ENCODE results near the gene CERS3. TPM values are rescaled to one million over a fixed set of nuclear protein-coding genes. Genes with fewer than 3 reads are reported as not detected.
"Not testable (repeated sequence)": the region's sequence is repeated elsewhere in the genome, so short reads cannot be mapped to it uniquely, and the experiment has no call there.

The CERS3 gene
- total RNA-seq, 2 donors from 2014 or later, result 0.23 to 0.74 TPM

GRCh38 chr15:100448481-100448880, 80.3 kb downstream of the CERS3 start:
- Mint-ChIP-seq H3K9me3 (peaks cover 11 to 13% of the 10 kb centered on the region in 2 donors), H3K36me3 (peaks cover 10 to 24% of the 10 kb centered on the region in 2 donors), H3K27ac (no peak overlapping the region)
- no peak for ATAC-seq
- DNase-seq (ENCODE audit: low spot score in 2 of 2), result no peak

- H3K36me3 Mint-ChIP-seq; DNase-seq (ENCODE audit: low spot score in 2 of 2); H3K27ac Mint-ChIP-seq; H3K9me3 Mint-ChIP-seq; ATAC-seq: not testable (repeated sequence)
These were observed 87.7 kb downstream of the CERS3 start for GRCh38 chr15:100441063-100441462.

- Mint-ChIP-seq H3K9me3 (no peaks in the 10 kb centered on the region), H3K27ac (no peak overlapping the region), H3K36me3 (no peaks in the 10 kb centered on the region)
- DNase-seq (ENCODE audit: low spot score in 2 of 2), result no peak
- no peak for ATAC-seq
These were observed 89.2 kb downstream of the CERS3 start for GRCh38 chr15:100439514-100439913.

- no peaks in the 10 kb centered on the region for H3K9me3 Mint-ChIP-seq
- ATAC-seq, result no peak
- no peaks in the 10 kb centered on the region for H3K36me3 Mint-ChIP-seq
- DNase-seq (ENCODE audit: low spot score in 2 of 2), result peak in 1 of 2 donors; percentile 9
- H3K27ac Mint-ChIP-seq, result no peak overlapping the region
These were observed 90.2 kb downstream of the CERS3 start for GRCh38 chr15:100438570-100438969.

- no peaks in the 10 kb centered on the region for H3K9me3 Mint-ChIP-seq
- H3K36me3 Mint-ChIP-seq, result no peaks in the 10 kb centered on the region
- no peak overlapping the region for H3K27ac Mint-ChIP-seq
- ATAC-seq (no peak), DNase-seq (ENCODE audit: low spot score in 2 of 2) (no peak)
These were observed 91.5 kb downstream of the CERS3 start for GRCh38 chr15:100437261-100437660.

DNA sequence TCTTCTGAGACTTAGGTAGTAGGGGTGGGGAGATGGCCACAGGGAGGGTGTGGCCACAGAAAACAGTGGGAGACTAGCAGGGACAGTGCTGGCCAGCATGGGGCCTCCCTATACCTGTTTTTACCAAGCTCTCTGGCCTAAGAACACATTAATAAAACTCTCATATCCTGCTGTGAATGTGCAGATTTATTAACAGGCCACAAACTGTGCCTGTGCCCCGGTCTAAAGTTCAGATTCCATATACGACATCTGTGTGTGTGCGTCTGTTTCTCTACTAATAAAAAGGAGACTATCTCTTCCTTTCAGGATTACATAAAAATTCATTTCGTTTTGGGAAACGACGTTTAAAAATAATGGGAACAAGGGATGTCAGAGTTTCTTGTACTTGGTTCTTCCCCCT, 94.2 kb downstream of the CERS3 start:
- Mint-ChIP-seq H3K27ac (no peak overlapping the region), H3K9me3 (no peaks in the 10 kb centered on the region), H3K36me3 (no peaks in the 10 kb centered on the region)
- ATAC-seq (no peak), DNase-seq (ENCODE audit: low spot score in 2 of 2) (no peak)

- no peaks in the 10 kb centered on the region for H3K9me3 Mint-ChIP-seq
- no peak for DNase-seq (ENCODE audit: low spot score in 2 of 2)
- H3K36me3 Mint-ChIP-seq, result no peaks in the 10 kb centered on the region
- H3K27ac Mint-ChIP-seq, result peak overlapping the region in 1 of 2 donors; percentile 1
- no peak for ATAC-seq
These were observed 94.7 kb downstream of the CERS3 start for GRCh38 chr15:100434038-100434437.

DNA sequence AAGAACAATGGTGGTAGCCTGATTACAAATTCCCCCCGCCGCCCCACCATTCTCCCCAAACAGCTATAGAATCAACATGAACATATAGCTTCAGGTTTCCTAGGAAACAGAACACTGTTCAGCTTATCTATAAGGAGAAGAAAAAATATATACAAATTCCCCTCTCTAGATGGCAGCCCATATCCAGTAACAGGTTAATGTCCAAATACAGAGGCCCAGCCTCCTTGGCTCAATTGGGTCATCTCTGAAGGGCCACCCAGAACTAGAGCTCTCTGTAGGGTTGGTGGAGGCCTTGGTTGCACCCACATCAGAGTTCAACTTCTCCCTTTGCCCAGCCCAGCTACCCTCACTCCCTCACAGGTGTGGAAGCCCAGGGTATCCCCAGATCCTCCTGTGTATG, 95.4 kb downstream of the CERS3 start:
- Mint-ChIP-seq H3K27ac (peak overlapping the region in 1 of 2 donors; percentile 1), H3K9me3 (no peaks in the 10 kb centered on the region), H3K36me3 (no peaks in the 10 kb centered on the region)
- ATAC-seq, result no peak
- no peak for DNase-seq (ENCODE audit: low spot score in 2 of 2)

DNA sequence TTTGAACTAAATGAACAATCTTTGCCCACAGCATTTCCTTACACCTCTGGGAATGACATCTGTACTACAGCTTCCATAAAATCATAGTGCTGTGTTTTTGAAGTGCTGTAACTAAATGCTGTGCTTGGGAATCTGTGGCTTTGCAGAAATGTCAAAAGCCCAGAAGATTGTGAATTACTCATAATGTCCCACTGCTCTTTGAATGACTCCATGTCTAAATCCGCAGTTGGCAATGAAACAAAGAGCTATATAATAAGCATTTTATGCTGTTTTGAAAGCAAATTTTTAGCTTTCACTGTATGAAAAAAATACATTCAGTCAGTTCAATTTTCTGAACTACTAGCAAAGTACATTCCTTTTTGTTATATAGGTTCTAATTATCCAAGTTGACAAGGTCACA, 98.3 kb downstream of the CERS3 start:
- Mint-ChIP-seq H3K27ac (no peak overlapping the region), H3K36me3 (peaks cover 0 to 8% of the 10 kb centered on the region in 2 donors), H3K9me3 (no peaks in the 10 kb centered on the region)
- no peak for DNase-seq (ENCODE audit: low spot score in 2 of 2)
- ATAC-seq, result no peak

- no peak for ATAC-seq
- DNase-seq (ENCODE audit: low spot score in 2 of 2), result no peak
- Mint-ChIP-seq H3K36me3 (peaks cover 11 to 13% of the 10 kb centered on the region in 2 donors), H3K27ac (no peak overlapping the region), H3K9me3 (peaks cover 4% of the 10 kb centered on the region in 2 donors)
These were observed 99.5 kb downstream of the CERS3 start for GRCh38 chr15:100429116-100429728.

- ATAC-seq (no peak), DNase-seq (ENCODE audit: low spot score in 2 of 2) (no peak)
- H3K36me3 Mint-ChIP-seq, result peaks cover 16 to 26% of the 10 kb centered on the region in 2 donors
- no peak overlapping the region for H3K27ac Mint-ChIP-seq
- peaks cover 4 to 8% of the 10 kb centered on the region in 2 donors for H3K9me3 Mint-ChIP-seq
These were observed 101.8 kb downstream of the CERS3 start for GRCh38 chr15:100426937-100427336.

GRCh38 chr15:100405179-100405578, 123.6 kb downstream of the CERS3 start:
- Mint-ChIP-seq H3K36me3 (peaks cover 9 to 31% of the 10 kb centered on the region in 2 donors), H3K27ac (no peak overlapping the region), H3K9me3 (peaks cover 5 to 14% of the 10 kb centered on the region in 2 donors)
- DNase-seq (ENCODE audit: low spot score in 2 of 2) (no peak), ATAC-seq (peak in 1 of 2 donors; percentile 83)

DNA sequence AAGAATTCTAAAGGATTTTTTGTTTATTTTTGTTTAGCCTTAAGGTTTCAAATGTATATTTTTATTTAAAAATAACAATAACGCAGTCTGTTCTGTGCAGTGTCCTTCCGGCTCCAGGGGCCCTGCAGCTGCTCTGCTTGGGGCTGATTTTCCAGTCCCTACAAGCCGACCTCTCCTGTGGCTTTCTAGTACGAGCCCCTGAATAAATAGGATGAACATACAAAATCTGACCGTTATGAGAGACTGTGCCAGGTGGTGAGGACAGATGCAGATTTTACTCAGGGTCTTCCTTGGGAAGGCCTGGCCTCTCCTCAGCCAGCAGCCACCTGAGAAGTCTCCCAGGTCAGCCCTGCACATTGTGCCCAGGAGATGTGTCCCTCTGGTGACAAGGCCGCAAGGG, 127.8 kb downstream of the CERS3 start:
- ATAC-seq, result no peak

DNA sequence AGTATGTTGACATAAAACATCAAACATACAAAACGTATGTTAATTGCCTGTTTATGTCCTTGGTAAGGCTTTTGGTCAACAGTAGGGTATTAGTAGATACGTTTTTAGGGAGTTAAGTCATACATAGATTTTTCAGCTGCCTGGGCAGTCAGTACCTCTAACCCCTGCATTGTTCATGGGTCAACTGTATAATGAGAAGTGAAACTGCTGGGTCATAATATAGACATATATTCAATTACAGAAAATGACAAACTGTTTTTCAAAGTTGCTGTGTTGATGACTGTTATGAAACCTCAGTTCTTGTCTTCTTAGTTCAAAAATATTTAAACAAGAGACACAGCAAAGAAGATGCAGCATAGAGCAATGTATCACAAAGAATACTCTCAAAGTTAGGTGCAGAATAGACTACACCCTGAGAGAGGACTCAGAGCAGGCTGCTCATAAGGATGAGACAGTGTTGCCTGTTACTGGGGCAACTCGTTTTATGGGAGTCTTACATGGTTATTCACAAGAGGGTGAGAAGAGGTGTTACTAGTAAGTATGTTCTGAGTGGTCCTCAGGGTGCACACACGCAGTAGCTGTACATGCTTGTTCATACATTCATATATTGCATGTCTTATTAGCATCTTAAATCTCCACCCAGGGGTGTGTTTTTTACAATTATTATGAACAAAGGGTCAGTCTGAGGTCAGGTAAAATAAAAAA, 133.9 kb downstream of the CERS3 start:
- no peak overlapping the region for H3K27ac Mint-ChIP-seq
- DNase-seq (ENCODE audit: low spot score in 2 of 2) (no peak), ATAC-seq (no peak)
- no peaks in the 10 kb centered on the region for H3K9me3 Mint-ChIP-seq
- no peaks in the 10 kb centered on the region for H3K36me3 Mint-ChIP-seq

More for the DNA sequence above, 127.8 kb downstream of the CERS3 start:
- Mint-ChIP-seq H3K9me3 (peaks cover 0 to 4% of the 10 kb centered on the region in 2 donors), H3K27ac (no peak overlapping the region), H3K36me3 (peaks cover 0 to 10% of the 10 kb centered on the region in 2 donors)
- DNase-seq (ENCODE audit: low spot score in 2 of 2), result no peak

DNA sequence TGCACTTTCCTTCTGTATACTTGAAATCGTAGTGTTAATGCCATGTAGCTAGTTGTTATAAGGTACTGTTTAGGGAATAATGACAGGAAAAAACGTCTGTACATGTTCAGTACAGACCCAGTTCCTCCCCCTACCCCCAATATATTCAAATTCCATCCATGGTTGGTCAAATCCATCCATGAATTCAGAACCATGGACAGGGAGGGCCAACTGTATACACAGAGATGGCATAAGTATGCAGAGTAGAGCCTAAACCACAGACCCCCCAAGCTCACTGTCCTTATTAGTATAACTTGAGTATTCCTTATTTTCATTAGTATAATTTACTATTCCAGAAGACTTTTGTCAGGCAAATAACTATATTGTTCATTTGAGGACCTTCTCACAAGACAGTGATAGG, 135.7 kb downstream of the CERS3 start:
- H3K27ac Mint-ChIP-seq, result no peak overlapping the region
- DNase-seq (ENCODE audit: low spot score in 2 of 2) (no peak), ATAC-seq (no peak)
- peaks cover 0 to 6% of the 10 kb centered on the region in 2 donors for H3K9me3 Mint-ChIP-seq
- no peaks in the 10 kb centered on the region for H3K36me3 Mint-ChIP-seq

DNA sequence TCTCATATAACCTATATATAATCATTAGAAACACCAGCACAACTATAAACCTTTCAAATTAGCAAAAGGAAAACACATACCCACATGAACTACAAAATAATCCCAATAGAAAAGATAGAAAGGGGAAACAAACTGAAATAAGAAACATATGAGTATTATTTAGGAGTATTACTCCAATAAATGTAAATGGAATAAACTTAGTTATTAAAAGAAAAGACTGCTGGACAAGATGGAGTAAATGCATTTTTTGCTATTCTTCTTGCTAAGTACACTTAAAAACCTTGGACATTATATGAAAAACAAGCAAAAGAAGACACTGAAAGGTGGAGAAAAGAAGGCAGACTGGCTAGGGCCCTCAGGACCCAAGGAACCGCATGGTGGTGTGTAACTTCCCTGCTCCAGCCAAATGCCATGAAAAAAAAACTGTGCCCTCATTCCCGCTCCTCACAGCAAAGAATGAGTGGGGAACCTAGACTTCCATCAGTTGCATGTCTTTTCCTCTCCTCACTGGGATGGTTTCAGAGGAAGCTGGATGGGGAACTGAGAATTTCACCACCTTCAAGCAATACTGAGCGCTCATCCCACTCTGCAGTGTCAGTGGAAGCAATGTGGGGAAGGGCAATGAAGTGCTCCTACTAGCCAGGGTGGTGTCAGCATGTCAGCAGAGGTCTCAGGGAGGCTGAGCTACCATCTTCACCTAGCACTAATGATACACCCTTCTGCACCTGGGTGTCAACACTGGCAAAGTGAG, 143.3 kb downstream of the CERS3 start:
- DNase-seq (ENCODE audit: low spot score in 2 of 2) (no peak), ATAC-seq (no peak)
- Mint-ChIP-seq H3K27ac (no peak overlapping the region), H3K9me3 (peaks cover 11 to 15% of the 10 kb centered on the region in 2 donors), H3K36me3 (peaks cover 20% of the 10 kb centered on the region in 2 donors)

DNA sequence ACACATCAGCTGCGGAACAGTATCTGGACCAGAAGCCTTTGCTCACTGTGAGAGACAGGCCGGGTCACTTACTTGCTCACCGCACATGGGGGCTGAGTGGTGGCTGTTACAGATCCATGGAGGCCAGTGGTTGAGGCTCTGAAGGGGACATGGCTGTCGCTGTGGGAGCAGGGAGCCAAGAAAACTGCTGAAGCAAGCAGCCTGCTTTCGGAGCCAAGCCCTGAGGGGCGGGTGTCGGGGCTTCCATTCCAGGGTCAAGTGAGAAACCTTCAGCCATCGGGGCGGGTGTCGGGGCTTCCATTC, 144.7 kb downstream of the CERS3 start:
- H3K9me3 Mint-ChIP-seq, result peaks cover 11 to 15% of the 10 kb centered on the region in 2 donors
- ATAC-seq, result no peak
- peaks cover 20% of the 10 kb centered on the region in 2 donors for H3K36me3 Mint-ChIP-seq
- no peak overlapping the region for H3K27ac Mint-ChIP-seq
- DNase-seq (ENCODE audit: low spot score in 2 of 2), result no peak

Measured in activated naive CD4-positive, alpha-beta T cell treated with anti-CD3 and anti-CD28 coated beads, Interleukin-2, amount 50 U/mL, for 72 hours (primary cell).